Astrocyte of the cerebellum (primary cell): ENCODE results near the gene SLAIN1.

Experiments
- DNase-seq: peaks from one replicate; pipeline ENCODE4 v3.0.0-alpha.2; 2011; ENCODE audit warnings: low read depth
- H3K4me3 ChIP-seq: 2 replicates; pipeline ENCODE4 v1.5.1; 2011; ENCODE audit warnings: mild to moderate bottlenecking, low read depth, low read length, moderate library complexity
- in situ Hi-C: cut with HindIII; loops from 2 replicates; pipeline ENCODE4 v1.10.0; 2017; ENCODE audit warnings: low sequenced_read_pairs
- TF ChIP-seq, protein P1 (sequence below): IDR thresholded peaks from 2 replicates; pipeline ENCODE4 v1.5.1; 2012; ENCODE audit warnings: low read length, low read depth, moderate library complexity, mild to moderate bottlenecking; ENCODE audit errors: missing control alignments

The SLAIN1 gene

DNA sequence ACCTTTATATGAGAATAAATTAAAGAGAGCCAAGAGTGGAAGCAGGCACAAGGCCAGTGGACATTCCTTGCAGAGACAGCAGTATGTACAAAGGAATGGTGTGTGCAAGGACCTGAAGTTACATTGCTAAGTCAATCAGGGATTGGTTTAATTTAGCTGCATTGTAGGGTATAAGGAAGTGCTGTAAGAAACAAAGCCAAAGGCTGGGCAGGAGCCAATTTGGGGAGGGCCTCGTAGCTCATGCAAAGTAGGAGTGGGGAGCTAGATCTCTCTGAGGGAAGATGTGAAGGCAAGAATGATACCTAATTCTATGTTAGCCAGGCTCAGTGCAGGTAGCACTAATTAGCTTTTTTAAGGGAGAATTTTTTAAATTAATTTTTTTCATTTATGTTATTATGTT lies 76.7 kb downstream of the SLAIN1 start:
- in situ Hi-C loops: no loop called here
- TF ChIP-seq, protein P1, sequence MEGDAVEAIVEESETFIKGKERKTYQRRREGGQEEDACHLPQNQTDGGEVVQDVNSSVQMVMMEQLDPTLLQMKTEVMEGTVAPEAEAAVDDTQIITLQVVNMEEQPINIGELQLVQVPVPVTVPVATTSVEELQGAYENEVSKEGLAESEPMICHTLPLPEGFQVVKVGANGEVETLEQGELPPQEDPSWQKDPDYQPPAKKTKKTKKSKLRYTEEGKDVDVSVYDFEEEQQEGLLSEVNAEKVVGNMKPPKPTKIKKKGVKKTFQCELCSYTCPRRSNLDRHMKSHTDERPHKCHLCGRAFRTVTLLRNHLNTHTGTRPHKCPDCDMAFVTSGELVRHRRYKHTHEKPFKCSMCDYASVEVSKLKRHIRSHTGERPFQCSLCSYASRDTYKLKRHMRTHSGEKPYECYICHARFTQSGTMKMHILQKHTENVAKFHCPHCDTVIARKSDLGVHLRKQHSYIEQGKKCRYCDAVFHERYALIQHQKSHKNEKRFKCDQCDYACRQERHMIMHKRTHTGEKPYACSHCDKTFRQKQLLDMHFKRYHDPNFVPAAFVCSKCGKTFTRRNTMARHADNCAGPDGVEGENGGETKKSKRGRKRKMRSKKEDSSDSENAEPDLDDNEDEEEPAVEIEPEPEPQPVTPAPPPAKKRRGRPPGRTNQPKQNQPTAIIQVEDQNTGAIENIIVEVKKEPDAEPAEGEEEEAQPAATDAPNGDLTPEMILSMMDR: no peak
- no peak for DNase-seq
- H3K4me3 ChIP-seq: no peak overlapping the region

DNA sequence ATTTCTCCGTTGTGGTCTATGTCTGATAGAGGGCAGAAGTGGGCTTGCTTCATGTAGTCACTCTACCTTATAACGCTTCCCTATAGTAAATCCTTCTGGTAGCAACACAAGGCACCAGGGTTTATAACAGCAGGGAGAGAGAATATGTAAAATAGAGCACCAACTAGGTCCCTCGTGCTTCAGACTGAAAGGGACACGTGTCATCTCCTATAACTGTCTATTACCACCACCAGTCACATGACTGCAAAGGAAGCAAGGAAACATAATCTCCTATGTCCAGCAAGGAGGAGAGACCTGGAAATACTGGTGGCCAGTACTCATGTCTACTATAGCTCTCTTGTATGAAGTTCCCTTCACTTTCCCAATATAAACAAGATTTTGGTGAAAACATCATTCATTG lies 79.2 kb downstream of the SLAIN1 start:
- TF ChIP-seq, protein P1: no peak
- in situ Hi-C loops: no loop called here
- H3K4me3 ChIP-seq: no peak overlapping the region
- no peak for DNase-seq

DNA sequence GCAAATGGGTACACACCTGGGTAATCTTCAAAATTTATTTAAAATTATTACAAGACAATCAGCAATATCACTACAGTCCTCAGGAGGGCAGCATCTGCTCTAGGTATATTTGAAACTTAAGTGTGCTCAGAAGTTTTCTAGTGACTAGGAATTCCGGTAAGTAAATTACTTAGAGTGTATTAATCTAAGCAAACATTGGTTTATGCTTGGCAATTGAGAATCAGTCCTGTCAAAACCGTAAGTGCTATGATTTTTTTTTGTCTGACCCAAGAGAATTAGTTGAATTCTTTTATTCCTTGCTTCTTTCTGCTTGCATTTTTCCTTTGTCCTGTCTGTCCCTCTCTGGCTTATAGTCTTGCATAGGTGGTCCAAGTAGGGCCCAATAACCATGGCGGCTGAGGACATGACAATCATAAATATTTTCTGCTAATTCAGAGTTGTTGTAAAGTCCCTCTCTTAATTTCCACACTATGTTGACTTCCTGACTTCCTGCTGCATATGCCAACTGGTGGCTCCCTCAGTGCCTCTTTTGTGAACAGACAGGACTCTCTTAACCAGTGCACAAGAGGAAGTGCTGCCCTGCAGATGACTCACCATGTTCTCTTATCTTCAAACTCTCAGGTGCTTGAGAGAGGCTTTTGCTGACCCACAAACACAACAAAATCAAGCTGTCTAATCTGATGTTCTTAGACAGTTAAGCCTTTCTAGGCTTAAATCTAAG lies 82.2 kb downstream of the SLAIN1 start:
- TF ChIP-seq, protein P1: peak; percentile 55
- no peak overlapping the region for H3K4me3 ChIP-seq
- peak; percentile 70 for DNase-seq
- in situ Hi-C loops: no loop called here

DNA sequence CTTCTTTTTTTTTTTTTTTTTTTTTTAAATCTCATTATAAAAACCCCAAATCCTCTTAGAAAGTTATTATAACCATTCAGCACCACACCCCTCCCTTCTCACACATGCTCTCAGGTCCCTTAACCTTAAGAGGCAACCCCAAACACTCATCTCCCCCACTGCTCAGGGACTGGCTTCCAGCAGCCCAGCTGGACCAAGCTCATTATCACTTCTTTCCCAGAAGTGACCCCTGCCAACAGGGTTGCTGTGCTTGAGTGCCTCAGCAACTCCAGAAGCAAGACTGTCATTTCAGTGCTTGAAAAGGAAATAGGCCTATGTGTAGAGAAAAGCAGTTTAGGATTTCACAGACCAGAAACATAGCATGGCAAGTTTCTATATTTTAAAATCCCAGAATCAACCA lies 84.3 kb downstream of the SLAIN1 start:
- no peak overlapping the region for H3K4me3 ChIP-seq
- DNase-seq: no peak
- TF ChIP-seq, protein P1: no peak
- in situ Hi-C loops: no loop called here

DNA sequence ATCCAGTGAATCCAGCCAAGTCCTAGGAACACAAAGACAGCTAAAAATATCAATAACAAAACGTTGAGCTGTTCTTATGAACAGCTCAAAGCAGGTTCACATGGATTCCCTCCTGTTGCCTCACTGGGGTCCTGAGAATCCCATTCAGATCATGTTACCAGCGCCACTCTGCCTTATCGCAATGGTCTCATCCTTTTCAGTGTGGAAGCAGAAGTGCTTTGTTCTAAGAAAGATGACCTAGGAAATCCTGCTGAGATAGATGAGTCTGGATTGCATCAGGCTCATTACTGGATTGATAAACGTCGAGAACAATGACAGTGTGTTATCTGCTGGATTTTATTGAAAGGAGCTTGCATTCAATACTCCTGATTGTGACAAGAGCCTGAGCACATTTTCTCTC lies 87.0 kb downstream of the SLAIN1 start:
- in situ Hi-C loops: no loop called here
- no peak overlapping the region for H3K4me3 ChIP-seq
- TF ChIP-seq, protein P1: no peak
- DNase-seq: no peak

DNA sequence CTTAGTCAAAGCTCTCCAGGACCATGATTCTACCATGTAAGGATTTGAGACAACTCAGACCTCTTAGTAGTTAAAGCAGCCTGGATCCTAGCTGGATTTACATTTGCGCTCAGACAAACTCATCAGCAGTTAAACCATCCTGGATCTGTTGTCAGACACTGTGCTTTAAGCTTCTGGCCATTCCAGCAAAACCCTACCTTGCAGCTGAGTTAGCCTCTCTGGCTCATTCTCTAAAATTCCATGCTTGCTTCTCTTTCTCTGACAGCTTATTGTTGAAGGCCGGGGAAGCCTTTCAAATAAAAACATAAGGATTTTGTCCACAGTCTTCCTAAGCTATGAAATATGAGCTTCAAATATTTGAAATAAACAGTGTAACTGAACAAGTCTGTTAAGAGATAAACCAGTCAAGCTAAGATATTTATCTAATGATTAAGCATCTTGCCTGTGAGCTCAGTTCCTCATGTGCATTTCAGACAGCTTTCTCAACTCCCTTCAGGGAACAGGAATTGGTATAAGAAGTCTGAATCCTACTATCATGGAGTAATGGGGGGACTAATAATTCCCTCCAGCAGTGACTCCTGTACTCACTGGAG lies 89.3 kb downstream of the SLAIN1 start:
- in situ Hi-C loops: no loop called here
- TF ChIP-seq, protein P1: no peak
- no peak overlapping the region for H3K4me3 ChIP-seq
- no peak for DNase-seq
